ENCODE data around the gene COL9A2.

COL9A2 gene

GRCh38 chr1:40257688-40258444, 59.2 kb downstream of the COL9A2 start, which contains the start of gene ZMPSTE24:
TSS of gene ZMPSTE24 (plus strand) at chr1:40258236. CDS start at chr1:40258272, 36 bp downstream.
- peak within 1 kb of the TSS; percentile 90 for H3K4me3 ChIP-seq (ENCODE audit: low read depth, low read length)
- H3K27me3 ChIP-seq (ENCODE audit: insufficient read depth, low read length), result no peaks in the 10 kb centered on the region
- peak within 1 kb of the TSS; percentile 97 for H3K27ac ChIP-seq (ENCODE audit: low read depth, low read length)
- peaks cover 20% of the 10 kb centered on the region for H3K36me3 ChIP-seq (ENCODE audit: insufficient read depth, low read length)
- H3K79me2 ChIP-seq (ENCODE audit: control insufficient read depth, insufficient read depth, low read length, unreplicated experiment), result peaks cover 59% of the 10 kb centered on the region
- peaks cover 22% of the 10 kb centered on the region for H3K4me1 ChIP-seq (ENCODE audit: control insufficient read depth, insufficient read depth, low read length, unreplicated experiment)
- peak within 1 kb of the TSS; percentile 96 for H2AFZ ChIP-seq (ENCODE audit: low read length, unreplicated experiment)

- Histone ChIP-seq H3K27me3 (ENCODE audit: insufficient read depth, low read length) (no peaks in the 10 kb centered on the region), H3K4me3 (ENCODE audit: low read depth, low read length) (peak overlapping the region; percentile 90), H3K4me1 (ENCODE audit: control insufficient read depth, insufficient read depth, low read length, unreplicated experiment) (peaks cover 22% of the 10 kb centered on the region), H3K79me2 (ENCODE audit: control insufficient read depth, insufficient read depth, low read length, unreplicated experiment) (peaks cover 56% of the 10 kb centered on the region), H3K36me3 (ENCODE audit: insufficient read depth, low read length) (peaks cover 17% of the 10 kb centered on the region), H3K27ac (ENCODE audit: low read depth, low read length) (peak overlapping the region; percentile 97), H2AFZ (ENCODE audit: low read length, unreplicated experiment) (peak overlapping the region; percentile 96)
Measured at GRCh38 chr1:40257313-40257687, 59.8 kb downstream of the COL9A2 start.

GRCh38 chr1:40256401-40257084, 60.5 kb downstream of the COL9A2 start:
- H3K36me3 ChIP-seq (ENCODE audit: insufficient read depth, low read length), result peaks cover 12% of the 10 kb centered on the region
- H3K4me3 ChIP-seq (ENCODE audit: low read depth, low read length), result peak overlapping the region; percentile 90
- peaks cover 56% of the 10 kb centered on the region for H3K79me2 ChIP-seq (ENCODE audit: control insufficient read depth, insufficient read depth, low read length, unreplicated experiment)
- H2AFZ ChIP-seq (ENCODE audit: low read length, unreplicated experiment), result peak overlapping the region; percentile 96
- peaks cover 22% of the 10 kb centered on the region for H3K4me1 ChIP-seq (ENCODE audit: control insufficient read depth, insufficient read depth, low read length, unreplicated experiment)
- no peaks in the 10 kb centered on the region for H3K27me3 ChIP-seq (ENCODE audit: insufficient read depth, low read length)
- peak overlapping the region; percentile 97 for H3K27ac ChIP-seq (ENCODE audit: low read depth, low read length)

GRCh38 chr1:40255231-40255630, 61.9 kb downstream of the COL9A2 start:
- Histone ChIP-seq H3K4me1 (ENCODE audit: control insufficient read depth, insufficient read depth, low read length, unreplicated experiment) (peaks cover 18% of the 10 kb centered on the region), H3K27me3 (ENCODE audit: insufficient read depth, low read length) (no peaks in the 10 kb centered on the region), H3K79me2 (ENCODE audit: control insufficient read depth, insufficient read depth, low read length, unreplicated experiment) (peaks cover 47% of the 10 kb centered on the region), H2AFZ (ENCODE audit: low read length, unreplicated experiment) (no peak overlapping the region), H3K4me3 (ENCODE audit: low read depth, low read length) (no peak overlapping the region), H3K27ac (ENCODE audit: low read depth, low read length) (no peak overlapping the region), H3K36me3 (ENCODE audit: insufficient read depth, low read length) (peaks cover 1% of the 10 kb centered on the region; the same call in 1 of the 2 replicates)

- H3K36me3 ChIP-seq (ENCODE audit: insufficient read depth, low read length), result no peaks in the 10 kb centered on the region
- H3K79me2 ChIP-seq (ENCODE audit: control insufficient read depth, insufficient read depth, low read length, unreplicated experiment), result peaks cover 28% of the 10 kb centered on the region
- no peak overlapping the region for H3K4me3 ChIP-seq (ENCODE audit: low read depth, low read length)
- peaks cover 10% of the 10 kb centered on the region for H3K4me1 ChIP-seq (ENCODE audit: control insufficient read depth, insufficient read depth, low read length, unreplicated experiment)
- no peak overlapping the region for H3K27ac ChIP-seq (ENCODE audit: low read depth, low read length)
- H3K27me3 ChIP-seq (ENCODE audit: insufficient read depth, low read length), result no peaks in the 10 kb centered on the region
- no peak overlapping the region for H2AFZ ChIP-seq (ENCODE audit: low read length, unreplicated experiment)
Measured at GRCh38 chr1:40252601-40253000, 64.5 kb downstream of the COL9A2 start.

- peaks cover 8% of the 10 kb centered on the region for H3K4me1 ChIP-seq (ENCODE audit: control insufficient read depth, insufficient read depth, low read length, unreplicated experiment)
- no peaks in the 10 kb centered on the region for H3K36me3 ChIP-seq (ENCODE audit: insufficient read depth, low read length)
- H3K4me3 ChIP-seq (ENCODE audit: low read depth, low read length), result no peak overlapping the region
- peaks cover 18% of the 10 kb centered on the region for H3K79me2 ChIP-seq (ENCODE audit: control insufficient read depth, insufficient read depth, low read length, unreplicated experiment)
- H3K27me3 ChIP-seq (ENCODE audit: insufficient read depth, low read length), result no peaks in the 10 kb centered on the region
- no peak overlapping the region for H3K27ac ChIP-seq (ENCODE audit: low read depth, low read length)
- H2AFZ ChIP-seq (ENCODE audit: low read length, unreplicated experiment), result no peak overlapping the region
Measured at GRCh38 chr1:40251456-40251855, 65.6 kb downstream of the COL9A2 start.
